GM21737 (cell line): ENCODE results near the gene DOCK2.

ENCODE experiments used
- ATAC-seq: cut with Tn5 transposase; IDR thresholded peaks from one replicate; pipeline ENCODE4 v1.9.1; 2021; ENCODE audit warnings: mild to moderate bottlenecking, moderate library complexity; ENCODE audit not compliant: unreplicated experiment

DOCK2 gene

GRCh38 chr5:170010595-170010994 lies 373.5 kb downstream of the DOCK2 start:
- no peak for ATAC-seq

GRCh38 chr5:170011751-170012150 lies 374.7 kb downstream of the DOCK2 start:
- no peak for ATAC-seq

GRCh38 chr5:170012622-170013021 lies 375.5 kb downstream of the DOCK2 start:
- ATAC-seq = no peak

GRCh38 chr5:170020423-170020822 lies 383.3 kb downstream of the DOCK2 start:
- no peak for ATAC-seq

- ATAC-seq = no peak
Measured at GRCh38 chr5:170021506-170021905, 384.4 kb downstream of the DOCK2 start.

GRCh38 chr5:170025853-170026252 lies 388.8 kb downstream of the DOCK2 start:
- no peak for ATAC-seq

- ATAC-seq = no peak
Measured at GRCh38 chr5:170028124-170028523, 391.0 kb downstream of the DOCK2 start.

- ATAC-seq = no peak
Measured at GRCh38 chr5:170034231-170034630, 397.2 kb downstream of the DOCK2 start.

- ATAC-seq = no peak
Measured at GRCh38 chr5:170038241-170038640, 401.2 kb downstream of the DOCK2 start.

GRCh38 chr5:170039830-170040229 lies 402.8 kb downstream of the DOCK2 start:
- ATAC-seq = no peak

GRCh38 chr5:170046241-170046640 lies 409.2 kb downstream of the DOCK2 start:
- no peak for ATAC-seq

- no peak for ATAC-seq
Measured at GRCh38 chr5:170049713-170050112, 412.6 kb downstream of the DOCK2 start.

- ATAC-seq = no peak
Measured at GRCh38 chr5:170053896-170054295, 416.8 kb downstream of the DOCK2 start.

GRCh38 chr5:170055606-170056005 lies 418.5 kb downstream of the DOCK2 start:
- ATAC-seq = no peak

- ATAC-seq = no peak
Measured at GRCh38 chr5:170056561-170057267, 419.6 kb downstream of the DOCK2 start.

- no peak for ATAC-seq
Measured at GRCh38 chr5:170057311-170057710, 420.2 kb downstream of the DOCK2 start.

GRCh38 chr5:170059221-170059620 lies 422.1 kb downstream of the DOCK2 start:
- ATAC-seq = no peak

GRCh38 chr5:170067152-170067551 lies 430.1 kb downstream of the DOCK2 start:
- no peak for ATAC-seq

GRCh38 chr5:170067574-170068170 lies 430.6 kb downstream of the DOCK2 start:
- no peak for ATAC-seq

GRCh38 chr5:170069512-170069911 lies 432.4 kb downstream of the DOCK2 start:
- no peak for ATAC-seq

- ATAC-seq = no peak
Measured at GRCh38 chr5:170070556-170071412, 433.7 kb downstream of the DOCK2 start.

- ATAC-seq = no peak
Measured at GRCh38 chr5:170071748-170072147, 434.7 kb downstream of the DOCK2 start.
